Measurements from ENCODE around the gene NPEPL1.

The NPEPL1 gene

DNA sequence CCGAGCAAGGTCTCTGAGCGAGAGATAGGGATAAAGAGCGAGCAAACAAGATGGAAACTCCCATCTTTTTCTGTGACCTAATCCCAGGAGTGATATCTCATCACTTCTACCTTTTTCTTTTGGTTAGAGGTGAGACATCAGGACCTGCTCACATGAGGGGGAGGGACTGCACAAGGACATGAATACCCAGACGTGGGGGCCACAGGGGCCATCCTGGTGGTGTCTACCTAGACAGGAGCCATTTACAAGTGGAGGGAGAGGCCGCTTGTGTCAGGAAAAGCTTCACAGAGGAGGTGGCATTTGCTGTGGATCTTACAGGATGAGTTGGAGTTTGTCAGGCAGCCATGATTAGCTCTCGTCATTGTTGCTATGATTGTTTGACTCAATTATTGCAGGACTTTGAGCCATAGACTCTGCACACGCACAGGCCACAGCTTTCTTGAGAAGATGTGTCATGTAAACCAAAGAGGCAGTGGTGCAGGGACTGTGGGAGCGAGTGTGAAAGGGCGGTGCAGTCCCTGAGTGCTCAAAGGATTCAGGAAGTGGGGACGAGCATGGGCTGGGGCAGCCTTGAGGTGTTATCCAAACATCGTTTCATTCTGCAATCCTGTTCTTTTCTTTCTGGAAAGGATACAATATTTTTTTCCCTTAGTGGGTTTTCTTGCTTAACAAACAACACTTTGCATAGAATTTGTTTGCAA is 7.7 kb downstream of the NPEPL1 start:
- DNase-seq (ENCODE audit: low read depth in 2 of 2): no peak

DNA sequence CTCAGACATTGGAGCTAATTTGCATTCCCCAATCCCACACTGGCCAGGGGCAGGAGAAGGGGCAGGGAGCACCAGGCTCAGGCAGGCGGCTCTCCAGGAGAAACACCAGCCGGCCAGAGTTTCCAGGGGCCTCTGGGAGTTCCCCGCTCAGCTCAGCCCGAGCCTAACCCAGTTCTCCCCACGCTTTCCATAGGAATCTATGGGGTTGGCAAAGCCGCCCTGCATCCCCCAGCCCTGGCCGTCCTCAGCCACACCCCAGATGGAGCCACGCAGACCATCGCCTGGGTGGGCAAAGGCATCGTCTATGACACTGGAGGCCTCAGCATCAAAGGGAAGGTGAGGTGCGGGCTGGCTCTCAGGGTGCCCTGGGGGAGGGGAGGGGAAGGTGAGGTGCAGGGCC is 8.2 kb downstream of the NPEPL1 start:
- no peak for DNase-seq (ENCODE audit: low read depth in 2 of 2)

- DNase-seq (ENCODE audit: low read depth in 2 of 2): no peak
Measured at GRCh38 chr20:58701431-58702160, 9.0 kb downstream of the NPEPL1 start.

DNA sequence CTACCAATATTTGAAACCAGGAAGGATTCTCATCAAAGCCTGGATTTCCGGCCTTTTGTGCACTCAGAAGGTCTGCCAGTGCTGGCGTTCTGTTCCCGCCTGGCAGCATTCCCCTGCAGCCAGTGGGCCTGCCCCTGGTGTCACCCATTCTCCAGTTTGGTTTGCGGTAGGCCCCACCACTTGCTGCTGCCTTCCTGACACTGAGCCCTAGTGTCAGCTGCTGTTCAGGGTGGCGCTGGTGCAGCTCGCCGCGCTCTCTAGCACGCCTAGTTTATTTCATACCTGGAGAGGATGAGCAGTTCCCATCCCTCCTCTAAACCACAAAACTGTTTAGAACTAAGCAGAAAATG is 9.5 kb downstream of the NPEPL1 start:
- DNase-seq (ENCODE audit: low read depth in 2 of 2): no peak

DNA sequence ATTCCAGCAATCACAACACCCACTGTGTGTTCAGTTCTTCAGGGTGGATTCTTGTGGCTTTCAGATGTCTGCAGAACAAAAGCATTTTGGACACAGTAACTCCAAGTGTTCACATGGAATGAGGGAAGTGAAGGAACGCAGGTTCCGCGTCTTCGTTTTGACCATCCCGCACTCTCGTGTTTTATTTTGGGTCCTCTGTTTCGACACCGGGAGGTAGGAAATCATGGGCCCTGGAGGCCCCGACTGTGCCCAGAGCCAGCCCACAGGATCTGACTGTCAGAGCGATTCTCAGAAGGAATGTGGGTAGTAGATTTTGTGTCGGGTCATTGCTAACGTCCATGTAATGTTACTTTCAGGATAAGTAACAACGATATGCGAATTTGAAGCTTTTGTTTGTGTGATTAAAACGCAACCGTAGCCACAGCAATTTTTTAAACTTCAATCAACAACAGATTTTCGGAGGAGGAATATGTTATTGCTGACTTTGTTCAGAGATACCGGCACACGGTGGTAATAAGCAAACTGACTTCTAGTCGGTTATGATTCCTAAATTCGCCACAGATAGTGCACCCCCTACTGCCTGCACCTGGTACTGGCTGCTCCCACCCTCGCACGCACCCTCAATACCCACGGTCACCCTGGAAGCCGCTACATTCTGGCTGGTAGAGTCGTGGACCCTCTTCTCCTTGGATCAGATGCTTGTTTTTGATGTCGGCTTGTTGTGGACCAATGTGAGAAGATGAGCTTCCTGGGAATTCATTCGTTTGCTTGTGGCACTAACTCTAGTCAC is 10.5 kb downstream of the NPEPL1 start:
- no peak for DNase-seq (ENCODE audit: low read depth in 2 of 2)

- DNase-seq (ENCODE audit: low read depth in 2 of 2): no peak
Measured at GRCh38 chr20:58703765-58704371, 11.3 kb downstream of the NPEPL1 start.

DNA sequence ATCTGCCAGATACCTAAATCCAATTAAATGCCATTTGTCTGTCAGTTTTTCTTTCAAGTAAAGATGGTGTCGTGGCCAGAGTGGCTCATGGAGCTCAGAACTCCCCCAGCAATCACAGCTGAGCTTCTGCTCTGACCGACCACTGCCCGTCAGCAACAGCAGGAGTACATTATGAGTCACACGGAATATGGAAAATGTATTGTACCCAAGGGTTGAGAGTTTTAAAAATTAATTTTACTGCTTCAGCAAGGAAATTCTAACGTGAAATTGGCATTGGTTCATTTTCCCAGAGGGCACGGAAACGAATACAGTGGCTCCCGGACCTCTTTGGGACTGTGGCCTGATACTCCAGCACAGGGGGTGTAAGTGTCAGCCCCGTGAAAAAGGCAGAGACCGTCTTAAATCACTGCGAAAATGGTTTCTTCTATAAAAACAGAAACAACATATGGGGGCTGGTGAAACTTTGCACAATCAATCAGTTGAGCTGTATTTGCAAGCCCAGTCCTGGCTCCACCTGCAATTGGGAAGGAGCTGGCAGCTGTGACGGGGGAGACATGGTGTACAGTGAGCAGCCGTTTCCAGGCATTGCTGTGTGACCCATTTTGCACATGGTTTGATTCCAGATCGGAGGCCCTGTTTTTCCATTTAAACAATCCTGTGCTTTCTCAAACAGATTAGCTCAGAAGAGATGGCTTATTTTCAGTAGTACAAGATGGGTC is 12.8 kb downstream of the NPEPL1 start:
- DNase-seq (ENCODE audit: low read depth in 2 of 2): no peak

DNA sequence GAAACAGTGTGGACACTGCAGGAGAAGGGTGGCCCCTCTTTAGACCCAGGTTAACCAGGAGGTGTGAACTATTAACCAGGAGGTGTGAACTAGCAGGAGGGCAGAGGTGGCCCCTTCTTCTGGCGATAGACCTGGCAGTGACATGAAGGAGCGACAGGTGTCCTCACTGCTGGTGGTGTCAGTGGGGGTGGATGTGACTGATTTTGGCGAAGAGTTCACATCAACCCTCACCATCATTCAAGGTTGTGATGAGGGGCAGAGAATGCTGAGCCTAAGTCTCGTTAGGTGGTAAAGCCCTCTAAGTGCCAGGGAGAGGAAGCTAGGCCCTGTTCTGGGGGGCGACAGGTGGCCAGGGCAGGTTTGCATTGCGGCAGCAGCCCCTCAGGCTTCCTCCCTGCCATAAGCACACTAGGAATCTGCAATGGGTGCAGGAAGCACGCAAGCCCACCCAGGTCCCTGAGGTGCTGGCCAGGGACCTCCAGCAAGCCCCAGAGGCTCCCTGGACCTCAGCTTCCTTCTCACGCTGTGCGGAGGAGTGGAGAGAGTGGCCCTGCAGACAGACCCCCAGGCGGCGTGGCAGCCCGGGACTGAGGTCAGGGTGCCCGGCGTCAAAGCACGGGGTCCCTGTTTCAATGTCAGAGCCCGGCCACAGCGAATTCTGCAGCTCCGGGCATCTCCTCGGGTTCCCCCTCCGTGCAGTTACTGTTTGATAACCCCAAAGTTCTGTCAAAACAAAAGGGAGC is 13.7 kb downstream of the NPEPL1 start:
- DNase-seq (ENCODE audit: low read depth in 2 of 2): no peak

DNA sequence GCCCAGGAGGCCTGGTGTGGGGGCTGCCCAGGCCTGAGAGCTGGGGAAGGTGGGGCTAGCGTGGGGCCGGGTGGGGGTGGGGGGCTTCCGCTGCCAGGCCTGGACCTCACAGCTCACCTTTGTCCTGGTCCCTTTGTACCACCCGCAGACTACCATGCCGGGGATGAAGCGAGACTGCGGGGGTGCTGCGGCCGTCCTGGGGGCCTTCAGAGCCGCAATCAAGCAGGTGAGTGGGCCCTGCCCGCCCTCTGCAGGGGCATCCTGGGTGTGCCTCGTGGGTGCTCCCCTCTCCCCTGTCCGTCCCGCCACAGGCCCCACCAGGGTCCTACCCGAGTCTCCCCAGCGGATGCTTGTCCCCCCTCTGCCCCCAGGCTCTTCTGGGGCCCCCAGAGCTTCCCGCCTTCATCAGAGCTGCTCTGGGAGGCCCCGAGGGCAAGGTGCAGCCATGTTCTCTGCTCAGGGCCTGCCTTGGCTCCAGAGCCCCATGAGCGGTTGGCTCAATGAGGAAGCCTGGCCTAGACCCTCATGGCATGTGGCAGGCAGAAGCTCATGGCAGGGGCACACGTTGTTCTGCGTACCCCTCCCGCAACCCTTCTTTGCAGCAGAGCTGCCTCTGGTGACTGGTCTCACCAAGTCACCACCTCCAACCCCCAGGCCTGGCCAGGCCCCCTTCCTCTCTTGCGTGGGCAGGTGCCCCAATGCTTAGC is 14.5 kb downstream of the NPEPL1 start:
- DNase-seq (ENCODE audit: low read depth in 2 of 2): no peak

DNA sequence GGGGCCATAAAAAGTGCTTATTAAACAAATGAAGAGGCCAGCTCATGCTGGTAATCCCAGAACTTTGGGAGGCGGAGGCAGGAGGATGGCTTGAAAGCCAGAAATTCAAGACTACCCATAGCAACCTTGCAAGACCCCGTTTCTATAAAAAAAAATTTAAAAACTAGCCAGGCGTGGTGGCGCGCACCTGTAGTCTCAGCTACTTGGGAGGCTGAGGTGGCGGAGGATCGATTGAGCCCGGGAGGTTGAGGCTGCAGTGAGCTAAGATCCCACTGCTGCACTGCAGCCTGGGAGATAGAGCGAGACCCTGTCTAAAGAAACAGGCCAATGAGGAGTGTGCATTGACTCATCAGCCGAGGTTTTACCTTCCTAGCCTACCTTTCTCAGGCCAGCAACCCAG is 15.2 kb downstream of the NPEPL1 start:
- DNase-seq (ENCODE audit: low read depth in 2 of 2): no peak

DNA sequence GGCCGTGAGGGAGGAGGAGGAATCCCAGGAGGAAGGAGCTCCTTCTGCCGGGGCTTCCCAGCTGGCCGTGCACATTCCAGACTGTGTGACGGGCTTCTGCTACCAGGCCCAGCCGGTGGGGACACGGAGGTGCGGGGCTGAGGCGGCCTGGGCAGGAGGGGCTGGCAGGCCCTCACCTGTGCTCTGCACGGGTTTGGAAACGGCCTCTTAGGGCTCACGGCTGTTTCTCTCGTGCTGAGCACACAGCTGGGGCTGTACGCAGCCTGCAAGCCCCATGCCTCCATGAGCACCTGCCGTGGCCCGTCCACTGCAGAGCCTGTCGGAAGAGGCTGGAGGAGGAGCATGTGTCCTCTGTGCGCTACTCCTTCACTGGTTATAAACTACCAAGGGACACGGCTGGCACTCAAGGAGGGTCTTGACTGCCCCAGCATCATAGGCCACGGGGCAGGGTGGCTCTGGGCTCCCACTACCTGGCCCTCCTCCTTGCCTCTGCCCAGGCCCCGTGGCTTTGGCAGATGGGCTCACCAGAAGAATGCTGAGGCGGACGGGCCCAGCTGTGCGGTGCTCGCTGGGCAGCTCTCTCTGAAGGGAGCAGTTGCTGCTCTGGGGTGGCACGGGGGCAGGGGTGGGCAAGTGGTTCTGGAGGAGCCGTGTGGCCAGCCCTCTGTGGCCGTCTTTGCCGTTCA is 15.8 kb downstream of the NPEPL1 start:
- no peak for DNase-seq (ENCODE audit: low read depth in 2 of 2)

GRCh38 chr20:58709013-58709702 is 16.6 kb downstream of the NPEPL1 start:
- no peak for DNase-seq (ENCODE audit: low read depth in 2 of 2)

- DNase-seq (ENCODE audit: low read depth in 2 of 2): no peak
Measured at GRCh38 chr20:58709703-58710039, 17.1 kb downstream of the NPEPL1 start.

DNA sequence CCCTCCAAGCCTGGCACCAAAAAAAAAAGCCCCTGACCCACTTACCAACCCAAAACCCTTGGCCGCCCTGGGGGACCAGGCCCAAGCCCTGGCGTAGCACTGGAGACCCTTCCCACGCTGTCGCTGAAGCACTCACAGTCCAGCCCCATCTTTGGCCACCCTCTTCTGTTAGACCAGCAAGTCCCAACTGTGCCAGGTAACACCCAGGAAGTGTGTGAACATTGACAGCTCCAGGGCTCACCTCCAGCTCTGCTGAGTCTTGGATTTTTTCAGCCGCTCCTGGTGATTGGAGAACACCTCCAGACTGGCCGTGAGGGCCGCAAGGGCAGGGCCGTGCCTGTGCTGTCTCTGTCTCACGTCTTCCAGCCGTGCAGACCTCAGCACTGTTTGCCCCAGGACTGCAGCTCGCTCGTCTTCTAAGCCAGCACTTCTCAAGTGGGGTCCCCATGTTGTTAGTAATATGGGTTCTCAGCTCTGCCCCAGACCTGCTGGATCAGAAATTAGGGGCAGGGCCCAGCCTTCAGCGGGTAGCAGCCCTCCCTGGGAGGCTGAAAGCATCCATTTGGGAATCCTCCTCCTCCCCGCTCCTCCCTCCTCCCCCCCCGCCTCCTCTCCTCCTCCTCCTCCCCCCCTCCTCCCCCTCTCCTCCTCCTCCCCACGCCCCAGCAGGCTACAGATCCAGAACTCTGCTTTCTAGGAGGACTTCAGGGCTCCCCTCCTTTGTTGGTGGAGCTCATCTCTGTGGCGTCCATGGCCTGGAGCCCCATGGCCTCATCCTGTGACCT is 18.1 kb downstream of the NPEPL1 start:
- DNase-seq (ENCODE audit: low read depth in 2 of 2): no peak

DNA sequence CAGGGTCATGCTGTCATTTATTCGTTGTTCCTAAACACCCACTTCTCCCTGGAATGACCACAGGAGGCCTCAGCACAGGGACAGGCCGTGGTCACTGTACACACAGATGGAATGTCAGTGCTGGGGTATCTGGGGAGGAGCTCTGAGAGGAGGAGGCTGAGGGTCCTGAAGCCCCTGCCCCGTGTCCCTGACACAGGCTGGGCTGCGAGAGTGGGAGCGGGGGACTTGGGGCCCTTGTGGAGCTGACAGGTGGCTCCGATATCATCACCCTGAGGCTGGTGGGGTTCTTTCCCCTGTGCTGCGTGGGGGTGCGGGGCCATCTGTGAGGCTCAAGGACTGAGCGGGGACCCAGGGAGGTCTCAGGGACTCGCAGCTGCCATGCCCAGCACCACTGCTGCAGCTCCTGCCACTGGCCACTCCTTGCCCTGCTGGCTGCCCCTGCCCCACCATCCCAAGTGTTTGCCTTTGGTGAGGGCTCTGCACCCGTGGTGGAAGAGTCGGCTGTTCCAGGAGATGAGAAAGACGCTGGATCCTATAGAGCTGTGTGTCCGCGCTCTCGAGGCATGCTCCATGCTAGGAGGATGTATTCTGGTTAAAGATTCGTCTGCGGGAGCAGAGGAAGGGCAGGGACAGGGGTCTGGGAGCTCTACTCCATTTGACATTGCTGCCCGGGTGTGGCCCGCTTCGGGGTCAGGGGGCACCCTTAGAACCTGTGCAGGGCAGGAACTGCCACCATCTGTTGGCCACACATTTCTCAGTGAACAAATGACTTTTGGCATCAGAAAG is 18.9 kb downstream of the NPEPL1 start:
- DNase-seq (ENCODE audit: low read depth in 2 of 2): no peak

DNA sequence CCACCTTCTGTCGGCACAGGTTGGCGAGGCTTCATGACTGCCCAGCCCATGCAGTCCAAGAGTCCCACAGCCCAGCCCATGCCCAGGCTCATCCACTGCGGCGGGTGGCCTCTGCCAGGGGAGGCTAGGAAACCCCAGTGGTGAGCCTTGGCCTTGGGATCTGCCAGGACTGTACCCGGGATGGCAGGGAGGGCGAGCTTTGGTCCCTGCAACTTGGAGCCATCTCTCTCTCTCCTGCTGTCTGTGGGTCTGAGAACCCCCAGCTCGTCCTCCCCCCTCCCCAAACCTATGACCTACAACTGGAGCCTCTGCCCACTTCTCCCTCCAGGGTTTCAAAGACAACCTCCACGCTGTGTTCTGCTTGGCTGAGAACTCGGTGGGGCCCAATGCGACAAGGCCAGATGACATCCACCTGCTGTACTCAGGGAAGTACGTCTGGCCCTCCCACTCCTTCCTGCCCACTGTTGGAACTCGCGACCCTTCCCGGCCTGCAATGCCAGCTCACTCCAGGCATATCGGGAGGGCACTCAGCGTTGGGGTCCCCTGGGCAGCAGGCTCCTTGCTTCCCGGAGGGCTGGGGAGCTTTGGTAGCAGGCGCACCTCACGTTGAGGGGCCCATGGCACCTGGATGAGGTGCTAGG is 19.7 kb downstream of the NPEPL1 start:
- no peak for DNase-seq (ENCODE audit: low read depth in 2 of 2)
